ENCODE measurements around the gene XRCC4. TPM values are rescaled to one million over a fixed set of nuclear protein-coding genes. Genes with fewer than 3 reads are reported as not detected.

The XRCC4 gene
- total and polyA plus RNA-seq, 2 of the 13 experiments (the other 11 are each of a cell fraction or from before 2014, with no cell fraction given): 2.8 to 12.6 TPM

GRCh38 chr5:83071286-83072051, 5.9 kb upstream of the XRCC4 start (continued):
- TF ChIP-seq TARDBP (CRISPR knock-in tag; IDR thresholded peaks at IDR 0.05) (no peak), TAF15 (IDR thresholded peaks at IDR 0.05; ENCODE audit: low read depth, low read length, poor library complexity, severe bottlenecking) (no peak), ARNT (IDR thresholded peaks at IDR 0.05) (no peak), ZNF691 (CRISPR knock-in tag; IDR thresholded peaks at IDR 0.05; ENCODE audit: borderline replicate concordance, low read depth) (no peak), ATF5 (CRISPR knock-in tag; IDR thresholded peaks at IDR 0.05; ENCODE audit: low read depth) (no peak), HIVEP1 (CRISPR knock-in tag; IDR thresholded peaks at IDR 0.05) (no peak), NR3C1 (CRISPR knock-in tag; IDR thresholded peaks at IDR 0.05) (no peak)

- Histone ChIP-seq H4K20me1 (ENCODE audit: insufficient read depth, low read length) (peaks cover 9% of the 10 kb centered on the region), H3K4me2 (ENCODE audit: low read depth, low read length) (no peak overlapping the region), H3K9ac (ENCODE audit: insufficient read depth, low read depth, low read length) (no peak overlapping the region), H3K4me3 (replicated peaks in 1 of 3; ENCODE audit: insufficient read depth in 1 of 3, low read depth in 2 of 3, low read length in 3 of 3) (no peak overlapping the region), H2AFZ (ENCODE audit: low read length) (no peak overlapping the region), H3K9me3 (ENCODE audit: low read length) (no peaks in the 10 kb centered on the region), H3K79me2 (ENCODE audit: insufficient read depth, low read length) (peaks cover 89% of the 10 kb centered on the region), H3K27ac (ENCODE audit: extremely low read length, insufficient read depth, low read length) (no peak overlapping the region), H3K27me3 (ENCODE audit: control insufficient read depth in 1 of 2, insufficient read depth in 2 of 2, low read length in 2 of 2) (no peaks in the 10 kb centered on the region; a peak in 1 of 5 replicates), H3K4me1 (ENCODE audit: insufficient read depth, low read length) (peaks cover 63% of the 10 kb centered on the region), H3K36me3 (replicated peaks in 1 of 2; ENCODE audit: control insufficient read depth in 1 of 2, insufficient read depth in 2 of 2, low read length in 2 of 2) (peaks cover 0 to 1% of the 10 kb centered on the region in 2 experiments; a peak in 1 of 5 replicates)
- intact Hi-C loops (cut with micrococcal nuclease; ENCODE audit: unreplicated experiment): loop anchor here (10.0 kb wide), 1 partner anchor 718 kb away; no protein-coding TSS in a partner anchor
- no TSS peak for BruUV-seq (replicated peaks)
- TF ChIP-seq ZNF251 (CRISPR knock-in tag; IDR thresholded peaks at IDR 0.05): no peak
- TF ChIP-seq ZBTB42 (CRISPR knock-in tag; IDR thresholded peaks at IDR 0.05): no peak
- TF ChIP-seq ZBTB44 (CRISPR knock-in tag; IDR thresholded peaks at IDR 0.05): no peak
- TF ChIP-seq FIP1L1 (IDR thresholded peaks at IDR 0.05; ENCODE audit: borderline replicate concordance, insufficient read depth, low read depth, low read length): no peak
- no peak for TF ChIP-seq ZNF616 (CRISPR knock-in tag; IDR thresholded peaks at IDR 0.05; ENCODE audit: low read depth)
- TF ChIP-seq ZSCAN25 (CRISPR knock-in tag; IDR thresholded peaks at IDR 0.05): no peak
- TF ChIP-seq ATRX (CRISPR knock-in tag; IDR thresholded peaks at IDR 0.05; ENCODE audit: borderline replicate concordance): no peak
- TF ChIP-seq CBX1 (IDR thresholded peaks at IDR 0.05; ENCODE audit: low read depth): no peak
- TF ChIP-seq ZNF576 (CRISPR knock-in tag; IDR thresholded peaks at IDR 0.05): no peak
- TF ChIP-seq PHF5A (CRISPR knock-in tag; IDR thresholded peaks at IDR 0.05; ENCODE audit: low read depth, unreplicated experiment): no peak
- TF ChIP-seq SSRP1 (CRISPR knock-in tag; IDR thresholded peaks at IDR 0.05): no peak
- POLR2A ChIA-PET: no interaction called here
- no peak for DNase-seq (ENCODE audit: low spot score)
- WGBS (ENCODE audit: low lambda C conversion rate): 97% methylated on average over 6 of the region's 6 CpGs
- FAIRE-seq: no peak
- no peak for ATAC-seq
- in situ Hi-C loops (cut with HindIII; ENCODE audit: extremely low pct_ligation_motif_present, low pct_unique_long_range_greater_than_20kb): no loop called here
- CTCF ChIA-PET (ENCODE audit: low intra/inter-chr PET ratio, low total read pairs): no interaction called here
These were observed 4.4 kb upstream of the XRCC4 start for GRCh38 chr5:83072966-83073365.
